ENCODE data around the gene LOC101059915.
"Not testable (repeated sequence)": the region's sequence is repeated elsewhere in the genome, so short reads cannot be mapped to it uniquely, and the experiment has no call there.

The LOC101059915 gene

GRCh38 chrX:71676068-71676795, 8.9 kb downstream of the LOC101059915 start:
- not testable (repeated sequence) for DNase-seq

DNA sequence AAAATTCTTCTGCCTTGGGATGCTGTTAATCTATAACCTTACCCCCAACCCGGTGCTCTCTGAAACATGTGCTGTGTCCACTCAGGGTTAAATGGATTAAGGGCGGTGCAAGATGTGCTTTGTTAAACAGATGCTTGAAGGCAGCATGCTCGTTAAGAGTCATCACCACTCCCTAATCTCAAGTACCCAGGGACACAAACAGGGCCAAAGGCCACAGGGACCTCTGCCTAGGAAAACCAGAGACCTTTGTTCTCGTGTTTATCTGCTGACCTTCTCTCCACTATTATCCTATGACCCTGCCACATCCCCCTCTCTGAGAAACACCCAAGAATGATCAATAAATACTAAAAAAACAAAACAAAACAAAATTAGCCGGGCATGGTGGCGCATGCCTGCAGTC, 9.8 kb downstream of the LOC101059915 start:
- DNase-seq: not testable (repeated sequence)

- no peak for DNase-seq
These were observed 12.3 kb downstream of the LOC101059915 start for GRCh38 chrX:71679575-71680207.

DNA sequence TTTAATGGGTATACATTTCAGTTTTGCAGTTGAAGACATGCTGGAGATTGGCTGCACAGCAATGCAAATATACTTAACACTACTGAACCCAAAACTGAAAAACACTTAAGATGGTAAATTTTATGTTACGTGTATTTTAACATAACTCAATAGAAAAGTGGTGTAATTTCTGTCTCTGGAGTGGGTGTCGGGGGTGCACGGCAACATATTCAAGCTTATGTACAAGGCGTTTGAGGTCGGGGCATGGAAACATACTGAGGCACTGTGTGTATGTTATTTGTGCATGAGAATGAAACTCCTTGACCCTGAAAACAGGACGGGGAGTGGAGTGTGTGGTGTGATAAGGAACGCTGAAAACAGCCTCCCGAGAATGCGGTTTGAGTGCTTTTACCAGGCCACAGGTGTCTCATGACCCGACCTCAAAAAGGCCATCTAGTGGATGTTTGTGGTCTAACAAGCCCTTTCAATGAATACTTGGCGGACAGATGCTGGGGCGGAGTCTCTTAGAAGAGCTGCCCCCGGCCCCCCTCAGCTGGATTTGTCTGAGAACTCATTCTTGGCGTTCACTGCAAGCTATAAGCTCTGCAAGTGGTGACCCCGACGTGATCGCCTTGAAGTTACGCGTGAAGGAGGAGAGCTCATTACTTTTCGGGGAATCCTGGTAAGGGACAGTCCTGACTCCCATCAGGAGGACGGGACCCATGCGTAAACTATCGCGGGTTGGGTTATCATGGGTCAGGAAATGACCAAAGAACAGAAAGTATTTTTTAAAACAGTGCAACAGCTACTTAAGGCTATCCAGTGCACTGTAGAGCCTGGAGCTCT, 29.5 kb downstream of the LOC101059915 start:
- not testable (repeated sequence) for DNase-seq

DNA sequence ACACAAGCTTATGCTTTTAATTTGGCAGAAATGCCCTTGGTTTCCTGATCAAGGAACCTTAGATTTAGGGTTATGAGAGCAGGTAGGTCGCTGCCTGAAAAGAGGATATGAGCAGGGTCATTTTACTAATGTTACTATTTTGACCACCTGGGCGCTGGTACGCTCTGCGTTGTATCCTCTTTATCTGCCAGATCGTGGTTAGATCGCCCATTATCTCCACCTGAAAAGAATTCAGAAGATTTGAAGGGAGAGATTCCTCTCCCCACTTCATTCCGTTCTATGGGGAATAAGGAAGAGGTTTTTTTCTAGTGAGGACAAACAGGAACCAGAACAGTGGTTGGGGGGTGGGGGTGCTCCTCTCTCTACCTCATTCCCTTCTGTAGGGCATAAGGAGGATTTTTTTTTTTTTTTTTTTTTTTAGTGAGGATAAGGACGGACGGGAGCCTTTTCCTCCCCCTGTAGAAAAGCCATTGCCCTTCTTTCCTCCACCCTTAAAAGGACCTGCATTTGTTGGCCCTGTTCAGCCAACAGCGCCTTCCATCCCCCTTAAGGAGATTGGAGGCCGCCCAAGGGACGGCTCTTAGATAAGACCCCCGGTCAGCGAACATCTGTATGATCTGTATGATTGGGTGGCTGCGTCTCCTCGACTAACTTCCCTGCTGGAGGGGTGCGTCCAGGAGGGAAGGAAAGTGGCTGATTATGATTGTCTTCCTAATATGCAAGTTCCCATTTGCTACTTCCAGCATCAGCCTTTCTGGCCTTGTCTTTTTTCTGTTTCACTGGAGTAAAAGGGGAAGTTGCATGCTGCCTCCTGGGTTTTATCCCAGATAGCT, 30.3 kb downstream of the LOC101059915 start:
- not testable (repeated sequence) for DNase-seq

DNA sequence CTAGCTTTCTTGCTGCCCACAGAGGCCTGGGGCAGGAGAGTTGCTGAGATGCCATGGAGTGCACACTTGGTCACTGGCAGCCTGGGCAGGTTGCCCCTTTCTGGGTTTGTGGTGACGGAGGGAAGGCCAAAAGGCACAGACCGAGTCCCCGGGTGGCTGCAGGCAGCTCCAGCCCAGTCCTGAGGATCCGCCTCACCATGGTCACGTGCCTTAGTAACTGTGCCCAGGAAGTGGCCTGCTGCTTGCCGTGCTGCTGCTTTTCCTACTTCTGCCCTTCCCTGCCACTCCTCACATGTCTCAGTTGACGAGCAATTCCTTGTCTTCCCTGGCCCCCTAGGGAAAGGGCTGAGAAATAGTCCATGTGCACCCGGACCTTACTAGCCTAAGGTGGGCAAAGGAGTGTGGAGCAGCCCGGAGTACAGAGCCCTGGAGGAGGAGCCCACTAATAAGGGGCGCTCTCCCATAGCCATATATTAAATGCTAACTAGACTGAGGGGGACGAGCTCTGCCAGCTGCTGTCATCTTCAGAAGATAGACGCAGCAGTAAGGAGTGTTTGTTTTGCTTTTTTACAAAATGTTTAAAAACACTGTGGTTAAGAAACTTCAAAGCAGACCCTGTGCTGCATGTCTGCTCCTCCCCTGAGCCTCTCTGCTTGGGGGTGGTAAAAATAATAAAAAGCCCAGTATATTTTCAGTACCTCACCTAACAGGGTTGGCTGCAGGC, 31.1 kb downstream of the LOC101059915 start:
- not testable (repeated sequence) for DNase-seq

- DNase-seq: not testable (repeated sequence)
These were observed 31.6 kb downstream of the LOC101059915 start for GRCh38 chrX:71699023-71699344.

- DNase-seq: not testable (repeated sequence)
These were observed 35.5 kb downstream of the LOC101059915 start for GRCh38 chrX:71702853-71703252.

DNA sequence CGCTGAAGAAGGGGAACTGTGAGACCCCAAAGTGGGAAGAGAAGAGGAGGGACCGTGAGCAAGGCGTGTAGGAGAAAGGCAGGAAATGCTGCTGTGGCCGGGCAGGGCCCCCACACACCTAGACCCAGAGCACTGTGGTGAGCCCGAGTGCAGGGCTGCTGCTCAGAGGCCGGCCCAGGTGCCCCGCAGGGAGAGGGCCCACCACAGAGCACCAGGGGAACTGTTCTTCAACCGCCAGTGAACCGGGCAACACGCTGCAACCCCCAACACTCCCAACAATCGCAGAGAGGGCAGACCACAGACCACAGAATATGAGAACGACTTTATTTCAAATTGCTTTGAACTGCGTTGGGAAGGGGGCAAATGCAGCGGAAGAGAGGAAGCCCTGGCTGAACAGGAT, 46.7 kb downstream of the LOC101059915 start:
- DNase-seq: not testable (repeated sequence)

GRCh38 chrX:71715551-71715950, 48.2 kb downstream of the LOC101059915 start:
- not testable (repeated sequence) for DNase-seq

GRCh38 chrX:71716323-71716722, 49.0 kb downstream of the LOC101059915 start:
- not testable (repeated sequence) for DNase-seq

GRCh38 chrX:71718185-71718584, 50.8 kb downstream of the LOC101059915 start, which contains the start of gene CXorf49:
Gene CXorf49 (minus strand): TSS chrX:71718285. CDS start chrX:71718151, 134 bp downstream.
- not testable (repeated sequence) for DNase-seq

GRCh38 chrX:71719195-71719594, 51.8 kb downstream of the LOC101059915 start:
- DNase-seq: not testable (repeated sequence)

DNA sequence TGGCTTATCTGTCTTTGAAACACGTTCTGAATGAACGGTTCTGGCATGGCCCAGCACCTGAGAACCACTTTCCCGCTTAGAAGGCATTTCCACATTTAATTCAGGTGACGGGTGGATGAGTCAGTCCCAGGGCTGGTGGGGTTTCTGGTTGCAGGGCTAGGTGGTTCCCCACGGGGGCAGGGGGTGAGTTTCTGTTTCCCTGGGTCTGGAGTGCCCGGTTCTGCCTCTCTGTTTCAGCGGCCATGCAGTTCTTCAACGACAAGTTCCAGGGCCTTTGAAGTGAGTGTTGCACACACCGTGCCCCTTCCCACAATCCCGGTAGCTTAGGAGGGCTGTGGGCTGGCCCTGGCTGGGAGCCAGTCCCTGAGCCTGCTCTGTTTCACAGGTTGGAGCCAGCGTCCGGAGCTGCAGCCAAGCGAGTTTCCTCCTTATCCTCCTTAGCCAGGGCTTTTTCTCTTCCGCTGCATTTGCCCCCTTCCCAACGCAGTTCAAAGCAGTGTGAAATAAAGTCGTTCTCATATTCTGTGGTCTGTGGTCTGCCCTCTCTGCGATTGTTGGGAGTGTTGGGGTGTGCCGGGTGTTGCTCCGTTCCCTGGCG, 53.0 kb downstream of the LOC101059915 start:
- not testable (repeated sequence) for DNase-seq
